HG02970 (cell line): ENCODE measurements around the gene STRBP.

Experiments used
- ATAC-seq: cut with Tn5 transposase; IDR thresholded peaks from one replicate; pipeline ENCODE4 v1.9.1; 2021; ENCODE audit warnings: mild to moderate bottlenecking, moderate library complexity, moderate number of reproducible peaks; ENCODE audit not compliant: unreplicated experiment, low FRiP score

The STRBP gene

GRCh38 chr9:123074628-123075027 lies 193.8 kb downstream of the STRBP start:
- ATAC-seq, result no peak

DNA sequence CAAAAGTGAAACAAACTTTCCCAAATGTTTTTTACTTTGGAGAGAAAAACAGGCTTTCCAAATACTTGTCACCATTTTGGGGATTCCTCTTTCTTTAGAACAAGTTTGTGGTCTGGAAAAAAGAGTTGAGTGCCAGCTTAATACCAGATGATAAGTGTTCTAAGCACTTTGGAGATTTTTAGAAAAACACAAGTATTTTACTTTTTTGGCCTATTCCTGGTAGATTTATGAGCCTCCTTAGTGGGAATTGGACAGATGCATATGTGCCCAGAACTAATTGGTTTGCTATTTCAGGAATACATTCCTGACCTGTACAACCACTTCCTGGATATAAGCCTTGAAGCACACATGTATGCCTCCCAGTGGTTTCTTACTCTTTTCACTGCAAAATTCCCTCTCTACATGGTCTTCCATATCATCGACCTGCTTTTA lies 194.4 kb downstream of the STRBP start:
- ATAC-seq, result no peak

GRCh38 chr9:123073441-123073840 lies 194.9 kb downstream of the STRBP start:
- no peak for ATAC-seq

DNA sequence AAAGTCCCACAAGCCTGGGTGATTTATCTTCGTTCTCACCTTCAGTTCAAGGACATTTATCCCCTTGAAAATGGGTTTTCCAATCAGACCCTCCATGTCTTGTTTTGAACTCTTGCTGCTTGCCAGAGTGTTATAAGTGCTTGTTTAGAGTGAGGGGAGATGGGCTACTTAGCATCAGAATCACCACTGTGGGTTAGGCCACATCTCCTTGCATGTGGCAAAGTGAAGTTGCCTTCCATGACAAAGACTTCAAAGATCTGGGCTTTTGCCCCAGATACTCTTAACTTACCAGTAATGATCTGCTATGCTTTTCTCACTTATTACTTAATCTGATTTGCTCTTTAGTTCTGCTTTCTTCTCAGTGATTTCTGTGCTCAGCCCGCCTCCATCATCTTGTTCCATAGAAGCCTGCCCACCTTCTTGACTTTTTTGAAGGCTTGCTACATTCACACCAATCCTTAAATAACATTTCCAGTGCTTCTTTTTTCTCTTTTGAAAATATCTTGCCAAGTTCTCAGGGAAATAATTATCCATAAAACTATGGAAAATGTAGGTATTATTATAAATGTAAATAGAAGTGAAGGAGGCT lies 195.9 kb downstream of the STRBP start:
- no peak for ATAC-seq
